NCI-H187 (cell line): ENCODE results near the gene JPH2.
"Not testable (repeated sequence)": the region's sequence is repeated elsewhere in the genome, so short reads cannot be mapped to it uniquely, and the experiment has no call there.

ENCODE experiments used
- DNase-seq, 2 experiments: peaks; one replicate each; lab custom pipeline; 2025; lab: John Stamatoyannopoulos, UW

JPH2 gene

DNA sequence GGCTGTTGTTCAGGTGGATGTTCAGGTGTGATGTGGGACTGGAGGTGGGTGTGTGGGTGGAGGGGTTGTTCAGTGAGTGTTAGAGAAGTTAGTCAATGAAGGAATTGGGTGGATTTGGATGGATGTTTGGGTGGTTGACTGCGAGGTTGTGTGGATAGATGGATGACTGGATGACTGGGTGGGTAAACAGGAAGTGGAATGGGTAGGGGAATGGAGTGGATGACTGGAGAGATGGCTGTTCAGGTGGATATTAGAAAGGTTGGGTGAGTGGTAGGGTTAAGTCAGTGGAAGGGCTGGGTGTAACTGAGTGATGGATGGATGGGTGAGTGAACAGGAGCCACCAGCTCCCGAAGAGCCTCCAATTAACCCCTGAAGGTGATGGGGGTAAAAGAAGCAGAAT is 27.9 kb downstream of the JPH2 start:
- DNase-seq = no peak

DNA sequence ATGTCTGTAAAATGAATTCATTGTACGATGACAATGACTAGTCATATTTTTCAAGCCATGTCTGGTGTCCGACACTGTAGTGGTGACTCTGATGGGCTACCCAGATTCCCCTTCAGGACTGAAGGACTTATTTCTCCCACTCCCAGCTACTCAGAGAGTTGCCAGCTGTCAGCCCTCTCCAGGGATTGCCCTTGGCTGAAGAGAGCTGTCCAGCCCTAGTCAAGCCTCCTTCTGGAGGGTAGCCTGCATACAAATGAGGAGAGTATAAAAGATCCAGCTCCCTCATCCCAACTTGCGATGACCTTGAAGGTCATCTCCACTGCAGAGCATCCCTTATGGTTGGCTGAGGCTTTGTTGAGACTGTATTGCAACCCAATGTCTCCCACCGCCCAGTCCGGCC is 29.9 kb downstream of the JPH2 start:
- DNase-seq = no peak

DNA sequence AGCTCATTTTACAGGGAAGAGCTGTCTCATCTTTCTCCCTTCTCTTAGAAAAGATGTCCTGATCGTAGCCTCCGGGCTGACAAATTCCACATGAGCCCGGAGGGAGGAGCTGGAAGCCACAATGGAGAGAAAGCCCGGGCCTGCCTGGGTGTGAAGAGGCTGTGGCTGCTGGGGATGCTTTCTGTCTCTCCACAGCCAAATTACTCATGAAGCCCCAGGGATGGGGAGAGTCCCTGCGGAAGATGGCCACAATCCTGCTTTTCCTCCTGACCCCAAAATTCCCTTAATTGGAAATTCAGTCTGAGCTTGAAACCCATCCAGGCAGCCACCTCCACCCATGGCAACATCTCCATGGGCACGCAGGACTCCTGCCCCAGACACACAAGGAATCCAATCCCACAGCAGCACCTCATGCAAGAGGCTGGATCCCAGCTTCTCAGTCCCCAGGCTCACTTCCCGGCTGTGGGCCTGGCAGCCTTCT is 32.4 kb downstream of the JPH2 start:
- no peak for DNase-seq

DNA sequence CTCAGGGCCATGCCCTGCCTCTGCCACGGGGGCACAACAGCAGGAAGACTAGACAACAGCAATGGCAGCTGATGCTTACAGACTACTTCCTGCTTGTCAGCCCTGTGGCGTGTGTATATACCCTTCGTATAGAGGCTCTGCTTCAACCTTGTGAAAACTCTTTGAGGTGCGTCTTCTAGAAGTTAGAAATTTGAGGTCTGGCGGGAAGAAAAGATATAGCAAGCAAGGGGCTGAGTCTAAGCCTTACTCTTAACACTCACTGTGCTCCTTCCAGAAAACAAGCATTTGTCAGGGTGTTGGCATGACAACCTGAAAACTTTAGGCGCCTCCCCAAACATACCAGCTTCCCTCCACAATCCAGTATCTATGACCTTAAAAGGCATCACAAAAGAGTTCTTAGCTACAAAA is 33.3 kb downstream of the JPH2 start:
- DNase-seq = no peak

DNA sequence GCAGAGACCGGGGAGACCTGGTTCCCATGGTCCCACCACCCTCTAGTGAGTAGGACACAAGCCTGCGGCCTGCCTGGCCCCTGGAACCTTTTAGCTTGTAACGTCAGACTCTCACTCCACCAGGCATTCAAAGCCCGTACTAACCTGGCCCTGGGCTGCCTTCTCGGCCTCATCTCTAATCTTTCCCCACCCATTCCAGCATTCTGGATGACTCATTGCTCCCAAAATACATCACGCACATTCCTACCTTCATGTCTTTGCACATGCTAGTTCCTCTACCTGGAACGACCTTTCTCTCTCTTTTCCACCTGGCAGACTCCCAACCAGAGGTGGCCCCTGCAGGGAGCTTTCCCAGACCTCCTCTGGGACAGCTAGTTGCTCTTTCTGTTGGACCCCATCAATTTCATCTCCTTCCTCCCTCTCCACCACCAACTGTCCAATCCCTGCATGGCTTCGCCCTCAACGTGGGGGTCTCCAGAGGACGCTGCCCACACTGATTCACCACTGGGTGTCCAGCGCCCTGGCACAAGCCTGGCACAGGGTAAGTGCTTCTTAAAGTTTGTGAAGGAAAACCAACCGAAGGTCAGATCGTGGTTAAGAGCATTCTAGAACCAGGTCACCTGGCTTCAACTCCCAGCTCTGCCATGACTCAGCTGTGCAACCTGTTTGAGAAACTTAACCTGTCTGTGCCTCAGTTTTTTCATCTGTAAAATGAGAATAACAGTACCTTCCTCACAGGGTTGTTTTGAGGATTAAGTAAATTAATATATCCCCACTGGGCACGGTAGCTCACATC is 35.2 kb downstream of the JPH2 start:
- no peak for DNase-seq

DNA sequence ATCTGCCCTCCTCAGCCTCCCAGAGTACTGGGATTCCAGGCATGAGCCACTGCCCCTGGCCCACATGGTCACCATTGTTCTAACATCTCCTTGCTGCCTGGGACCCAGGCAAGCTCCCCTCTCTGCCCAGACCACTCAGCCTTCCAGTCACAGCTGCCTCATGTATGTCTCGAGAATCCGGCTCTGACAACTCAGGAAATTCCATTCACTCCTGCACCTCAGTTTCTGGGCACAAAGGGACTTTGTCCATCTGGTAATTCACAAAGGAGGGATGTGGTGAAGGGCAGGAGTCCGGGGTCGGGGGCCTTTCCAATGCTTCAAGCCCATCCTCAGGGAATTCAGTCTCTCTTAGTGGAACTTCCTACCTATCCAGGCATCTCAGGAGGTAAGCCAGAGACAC is 40.7 kb downstream of the JPH2 start:
- no peak for DNase-seq

DNA sequence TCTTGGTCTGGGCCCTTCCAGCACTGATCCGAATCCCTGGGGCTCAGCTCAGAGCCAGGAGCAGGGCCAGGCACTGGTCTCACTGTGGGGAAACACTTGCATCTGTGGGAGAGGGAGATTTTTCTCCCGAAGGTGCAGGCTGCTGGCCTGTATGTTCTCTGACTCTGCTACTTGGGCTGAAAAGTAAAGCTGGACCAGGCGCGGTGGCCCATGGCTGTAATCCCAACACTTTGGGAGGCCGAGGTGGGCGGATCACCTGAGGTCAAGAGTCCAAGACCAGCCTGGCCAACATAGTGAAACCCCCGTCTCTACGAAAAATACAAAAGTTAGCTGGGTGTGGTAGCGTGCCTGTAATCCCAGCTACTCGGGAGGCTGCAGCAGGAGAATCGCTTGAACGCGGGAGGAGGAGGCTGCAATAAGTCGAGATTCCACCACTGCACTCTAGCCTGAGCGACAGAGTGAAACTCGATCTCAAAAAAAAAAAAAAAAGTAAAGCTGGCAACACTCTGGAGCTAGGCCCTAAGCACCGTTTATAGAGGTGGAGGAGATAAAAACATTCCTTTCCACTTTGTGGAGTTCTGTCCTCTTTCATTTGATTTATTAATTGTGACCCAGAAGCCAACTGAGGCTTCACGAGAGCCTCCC is 41.7 kb downstream of the JPH2 start:
- no peak for DNase-seq

DNA sequence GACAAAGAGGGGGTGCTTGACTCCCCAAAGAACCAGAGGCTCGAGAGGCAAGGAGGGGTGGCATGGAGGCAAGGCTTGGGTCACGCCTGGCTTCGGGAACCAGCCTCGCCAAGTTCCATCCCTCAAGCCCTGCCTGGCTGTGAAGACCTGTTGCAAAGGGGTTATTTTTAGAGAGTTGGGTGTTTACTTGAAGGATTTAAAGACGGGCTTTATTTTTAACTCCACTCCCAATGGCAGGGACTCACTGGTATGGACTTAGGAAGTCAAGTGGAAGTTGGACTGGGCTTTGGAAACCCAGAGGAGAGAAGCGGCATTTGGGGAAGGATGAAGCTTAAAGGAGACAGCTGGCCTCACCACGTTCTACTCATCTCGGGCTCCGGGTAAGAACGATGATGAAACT is 43.1 kb downstream of the JPH2 start:
- DNase-seq = no peak

DNA sequence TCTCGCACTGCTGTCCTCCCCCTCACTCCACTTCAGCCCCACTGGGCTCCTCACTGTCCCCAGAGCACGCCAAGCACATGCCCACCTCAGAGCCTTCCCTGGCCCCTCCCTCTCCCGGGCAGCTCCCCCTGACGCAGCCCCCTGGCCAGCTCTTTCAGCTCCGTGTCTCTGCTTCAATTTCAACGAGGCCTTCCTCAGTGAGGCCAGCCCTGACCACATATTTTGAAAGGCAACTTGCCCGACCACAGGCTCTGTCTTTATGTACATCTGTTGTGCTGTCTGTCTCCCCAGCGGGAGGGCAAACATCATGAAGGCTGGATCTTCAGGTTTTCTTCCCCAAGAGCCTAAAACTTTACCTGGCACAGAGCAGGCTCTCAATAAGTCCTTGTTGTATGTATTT is 44.6 kb downstream of the JPH2 start:
- DNase-seq = no peak

DNA sequence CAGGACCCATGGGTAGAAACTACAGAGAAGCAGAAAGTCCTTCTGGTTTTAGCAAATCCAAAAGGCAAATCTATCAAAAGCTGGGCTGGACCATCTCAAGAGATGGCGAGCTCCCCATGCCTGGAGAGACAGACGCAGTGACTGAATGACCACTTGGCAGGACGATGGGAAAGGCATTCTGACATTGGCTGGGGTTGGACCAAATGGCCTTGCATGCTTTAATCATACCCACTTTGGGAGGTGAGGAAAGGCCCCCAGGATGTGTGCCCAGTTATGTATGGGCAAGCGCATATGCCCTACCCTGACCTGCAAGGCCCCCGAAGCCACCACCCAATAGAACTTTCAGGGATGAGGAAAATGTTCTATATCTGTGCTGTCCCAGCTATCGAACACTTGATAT is 45.1 kb downstream of the JPH2 start:
- no peak for DNase-seq

DNA sequence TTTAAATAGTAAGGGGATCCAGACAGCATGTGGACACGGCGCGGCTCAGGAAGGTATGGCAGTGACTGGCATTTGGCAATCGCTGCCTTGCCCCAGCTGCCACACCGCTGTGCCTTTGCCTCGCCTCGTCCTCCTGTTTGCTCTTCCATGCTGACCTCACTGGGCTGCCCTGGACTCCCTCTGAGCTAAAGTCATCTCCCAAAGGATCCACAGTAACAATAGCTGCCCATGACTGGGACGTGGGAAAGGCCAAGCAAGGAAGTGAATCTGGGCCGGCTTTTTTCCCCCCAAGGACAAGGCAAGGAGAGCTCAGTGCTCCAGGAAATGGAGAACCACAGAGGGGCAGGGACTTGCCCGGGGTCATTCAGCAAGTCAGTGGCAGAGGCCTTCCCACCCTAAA is 48.1 kb downstream of the JPH2 start:
- no peak for DNase-seq

DNA sequence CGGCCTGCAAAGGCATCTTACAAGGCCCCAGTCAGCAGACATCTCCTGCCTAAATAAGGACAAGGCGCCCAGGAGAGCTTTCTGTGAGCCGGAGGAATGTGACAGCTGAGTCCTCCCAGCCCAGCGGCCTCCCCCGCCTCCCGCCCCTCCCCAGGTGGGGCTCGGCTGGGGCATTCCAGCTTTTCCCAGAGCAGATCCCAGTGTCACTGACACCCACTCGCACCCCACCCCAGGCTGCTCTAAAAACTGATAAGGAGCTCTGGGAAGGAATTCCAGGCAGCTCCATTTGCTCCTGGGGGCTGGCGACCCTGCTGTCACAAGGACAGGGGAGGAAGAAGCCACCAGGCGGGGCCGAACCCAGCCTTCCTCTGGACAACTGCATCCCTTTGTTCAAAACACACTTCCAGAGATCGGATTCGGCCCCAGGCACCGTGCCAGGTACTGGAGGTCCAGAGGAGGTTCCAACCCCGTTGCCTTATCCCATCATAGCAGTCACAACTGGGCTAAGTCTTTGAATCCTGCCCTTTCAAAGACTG is 49.7 kb downstream of the JPH2 start:
- DNase-seq = no peak

DNA sequence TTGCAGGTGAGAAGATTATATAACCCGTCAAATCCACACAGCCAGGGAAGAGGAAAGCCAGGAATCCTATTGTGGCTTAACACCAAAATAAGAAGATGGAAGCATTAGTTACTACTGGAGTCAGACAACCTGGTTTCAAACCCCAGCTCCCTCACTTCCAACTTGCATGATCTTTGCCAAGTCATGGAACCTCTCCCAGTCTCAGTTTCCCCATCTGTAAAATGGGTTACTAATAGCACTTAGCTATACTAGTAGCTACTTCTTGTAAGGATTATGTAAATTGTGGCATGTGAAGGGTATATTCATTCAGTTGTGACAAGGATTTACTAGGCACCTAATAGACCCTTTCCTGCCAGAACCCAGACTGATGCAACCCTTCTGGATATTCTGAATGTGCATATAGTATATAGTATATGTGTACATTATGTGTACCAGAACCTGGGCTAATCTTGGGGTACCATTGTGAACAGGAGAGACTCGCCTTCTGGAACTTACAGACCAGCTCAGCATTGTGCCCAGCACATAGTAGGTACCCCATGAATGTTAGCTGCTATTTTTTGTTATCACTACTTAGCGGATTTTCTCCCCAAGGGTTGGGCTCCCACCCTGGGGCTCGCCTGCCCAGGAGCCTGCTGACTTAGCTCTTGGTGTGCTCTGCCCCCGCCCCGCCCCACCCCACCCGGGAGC is 50.3 kb downstream of the JPH2 start:
- DNase-seq = no peak

DNA sequence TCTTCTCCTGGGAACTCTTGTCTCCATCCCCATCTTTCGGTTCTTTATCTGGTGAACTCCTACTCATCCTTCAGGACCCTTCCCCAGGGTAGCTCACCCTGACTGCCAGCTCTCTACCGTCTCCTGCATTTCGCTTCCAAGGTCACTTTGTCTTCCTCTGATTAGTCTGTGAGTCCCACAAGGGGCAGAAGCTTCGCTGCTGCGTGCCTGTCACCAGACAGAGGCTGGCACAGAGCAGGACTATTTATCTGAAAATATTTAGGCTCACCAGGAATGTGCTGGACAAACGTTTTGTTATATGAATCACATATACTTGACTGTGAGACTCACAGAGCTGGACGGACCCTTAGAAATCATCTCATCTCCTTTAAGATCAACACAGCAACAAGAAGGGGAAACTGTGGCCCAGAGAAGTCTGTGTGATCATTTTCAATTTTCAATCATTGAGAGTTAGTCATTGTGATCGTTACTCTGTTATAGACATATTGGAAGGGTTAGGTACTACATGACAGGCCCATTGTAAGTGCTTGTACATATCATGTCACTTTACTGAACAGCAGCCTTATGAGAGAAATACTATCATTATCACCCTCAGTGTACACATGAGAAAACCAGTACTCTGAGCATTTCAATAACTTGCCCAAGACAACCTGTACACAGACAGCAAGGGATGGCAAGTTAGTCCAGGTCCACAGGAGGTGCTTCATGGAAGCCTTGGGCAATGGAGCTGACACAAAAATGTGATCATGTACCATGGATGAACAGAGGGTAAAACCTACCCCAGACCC is 51.4 kb downstream of the JPH2 start:
- no peak for DNase-seq

DNA sequence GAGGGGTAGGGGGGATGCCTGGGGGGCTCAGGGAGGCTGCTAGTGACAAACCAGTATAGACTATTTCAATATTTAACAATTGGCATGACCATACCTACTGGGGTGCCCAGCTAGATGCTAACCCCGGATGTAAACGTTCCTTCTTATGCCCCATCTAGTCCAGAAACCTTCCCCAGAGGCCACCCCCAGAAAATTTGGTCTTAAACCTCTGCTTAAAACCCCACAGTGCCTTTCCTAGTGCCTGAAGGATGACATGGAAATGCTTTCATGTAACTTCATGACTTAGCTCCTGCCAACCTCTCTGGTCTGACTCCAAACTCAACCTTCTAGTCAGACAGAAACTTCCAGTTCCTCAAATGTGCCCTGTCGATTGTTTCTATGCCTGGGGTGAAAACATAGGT is 52.0 kb downstream of the JPH2 start:
- DNase-seq = no peak

DNA sequence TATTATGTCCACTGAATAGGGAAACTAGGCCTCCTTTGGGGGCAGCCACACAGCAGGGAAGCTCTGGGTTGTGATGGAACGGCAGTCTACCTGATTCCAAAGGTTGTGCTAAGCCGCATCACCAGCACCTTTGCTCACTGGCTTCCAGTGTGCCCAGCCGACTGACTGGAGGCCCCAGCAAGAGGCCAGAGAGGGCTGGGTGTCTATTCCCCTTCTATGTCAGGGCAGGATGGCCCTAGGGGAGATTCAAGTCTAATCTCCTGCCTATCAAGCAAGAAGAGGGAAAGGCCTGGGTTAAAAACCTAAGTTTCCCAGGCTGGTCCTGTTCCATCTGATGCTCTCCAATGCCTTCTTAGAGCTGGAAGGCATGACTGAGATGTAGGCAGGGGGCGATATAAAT is 53.6 kb downstream of the JPH2 start:
- DNase-seq = no peak

DNA sequence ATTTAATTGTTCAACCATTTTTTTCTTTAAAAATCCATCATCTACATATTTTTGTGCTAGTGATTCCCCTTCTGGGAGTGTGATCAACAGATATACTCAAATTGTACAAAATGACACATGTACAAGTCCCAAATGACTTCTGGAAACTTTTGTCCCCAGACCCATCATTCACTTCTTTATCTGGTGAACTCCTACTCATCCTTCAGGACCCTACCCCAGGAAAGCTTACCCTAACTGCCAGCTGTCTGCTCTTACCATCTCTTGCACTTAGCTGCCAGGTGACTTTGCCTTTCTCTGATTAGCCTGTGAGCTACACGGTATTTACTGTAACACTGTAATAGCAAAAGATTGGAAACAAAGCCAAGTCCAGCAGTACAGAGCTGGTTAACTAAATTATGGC is 55.3 kb downstream of the JPH2 start:
- DNase-seq = no peak

DNA sequence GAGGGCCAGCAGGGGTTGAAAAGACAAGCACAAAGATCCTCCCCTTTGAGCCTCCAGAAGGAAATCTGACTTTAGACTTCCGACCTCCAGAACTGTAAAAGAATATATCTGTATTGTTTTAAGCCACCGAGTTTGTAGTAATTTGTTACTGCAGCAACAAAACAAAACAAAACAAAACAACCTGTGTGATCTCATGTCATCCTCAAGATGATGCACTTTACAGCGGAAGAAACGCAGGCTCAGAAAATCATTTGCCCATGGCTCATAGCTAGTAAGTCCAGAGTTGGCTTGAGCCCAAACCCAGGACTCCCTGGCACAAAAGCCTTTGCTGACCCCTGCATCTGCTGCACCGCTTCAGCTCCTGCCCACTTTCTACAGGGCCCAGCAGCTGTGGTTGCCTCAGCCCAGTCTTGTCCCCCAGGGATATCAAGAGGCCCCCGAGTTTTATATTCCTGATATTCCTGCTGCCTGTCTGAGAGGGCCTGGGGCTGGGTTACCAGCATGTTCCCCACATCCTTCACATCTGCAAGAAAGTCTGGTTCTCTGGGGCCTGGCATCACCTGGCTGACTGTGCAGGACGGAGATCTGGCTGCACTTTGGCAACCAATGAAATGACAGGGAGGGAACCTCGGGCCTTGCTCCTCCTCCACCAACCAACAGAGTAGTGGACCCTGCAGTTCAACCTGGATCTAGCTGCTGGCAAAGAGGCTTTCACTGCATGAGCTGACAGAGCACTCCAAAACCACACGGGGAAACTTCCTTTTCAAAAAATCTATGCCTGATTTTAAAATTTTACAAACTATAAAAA is 56.9 kb downstream of the JPH2 start:
- DNase-seq = no peak

DNA sequence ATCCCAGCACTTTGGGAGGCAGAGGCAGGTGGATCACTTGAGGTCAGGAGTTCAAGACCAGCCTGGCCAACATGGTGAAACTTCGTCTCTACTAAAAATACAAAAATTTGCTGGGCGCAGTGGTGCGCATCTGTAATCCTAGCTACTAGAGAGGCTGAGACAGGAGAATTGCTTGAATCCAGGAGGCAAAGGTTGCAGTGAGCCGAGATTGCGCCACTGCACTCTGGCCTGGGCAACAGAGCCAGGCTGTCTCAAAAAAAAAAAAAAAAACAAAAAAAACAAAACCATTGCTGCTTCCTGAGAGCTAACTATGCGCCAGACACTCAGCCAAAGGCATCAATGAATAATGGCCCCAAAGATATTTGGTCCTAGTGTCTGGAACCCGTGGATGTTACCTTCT is 57.7 kb downstream of the JPH2 start:
- not testable (repeated sequence) for DNase-seq

DNA sequence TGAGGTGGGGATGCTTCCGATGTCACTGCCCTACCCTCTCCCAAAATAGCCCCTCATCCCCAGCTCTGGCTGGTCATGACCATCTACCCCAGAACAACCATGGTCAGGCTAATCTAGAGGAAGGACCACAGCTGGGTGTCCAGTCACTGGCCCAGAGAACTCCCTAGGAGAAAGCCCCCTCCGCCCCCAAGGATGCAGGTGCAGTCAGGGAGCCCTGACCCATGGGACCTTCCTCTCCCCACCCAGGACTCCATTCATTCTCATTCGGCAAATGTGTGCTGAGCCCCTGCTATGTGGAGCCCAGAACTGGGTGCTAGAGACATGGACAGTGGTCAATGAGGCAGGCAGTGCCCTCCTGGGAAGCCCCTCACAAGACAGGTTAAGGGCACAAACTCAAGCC is 60.5 kb downstream of the JPH2 start:
- no peak for DNase-seq
